ENCODE measurements around the gene CCP110.

Gene CCP110

GRCh38 chr16:19512297-19512696 is 11.4 kb upstream of the CCP110 start:
- H3K9ac ChIP-seq (ENCODE audit: low read depth, low read length) = no peak overlapping the region
- peaks cover 94% of the 10 kb centered on the region for H3K36me3 ChIP-seq (ENCODE audit: insufficient read depth, low read length)

DNA sequence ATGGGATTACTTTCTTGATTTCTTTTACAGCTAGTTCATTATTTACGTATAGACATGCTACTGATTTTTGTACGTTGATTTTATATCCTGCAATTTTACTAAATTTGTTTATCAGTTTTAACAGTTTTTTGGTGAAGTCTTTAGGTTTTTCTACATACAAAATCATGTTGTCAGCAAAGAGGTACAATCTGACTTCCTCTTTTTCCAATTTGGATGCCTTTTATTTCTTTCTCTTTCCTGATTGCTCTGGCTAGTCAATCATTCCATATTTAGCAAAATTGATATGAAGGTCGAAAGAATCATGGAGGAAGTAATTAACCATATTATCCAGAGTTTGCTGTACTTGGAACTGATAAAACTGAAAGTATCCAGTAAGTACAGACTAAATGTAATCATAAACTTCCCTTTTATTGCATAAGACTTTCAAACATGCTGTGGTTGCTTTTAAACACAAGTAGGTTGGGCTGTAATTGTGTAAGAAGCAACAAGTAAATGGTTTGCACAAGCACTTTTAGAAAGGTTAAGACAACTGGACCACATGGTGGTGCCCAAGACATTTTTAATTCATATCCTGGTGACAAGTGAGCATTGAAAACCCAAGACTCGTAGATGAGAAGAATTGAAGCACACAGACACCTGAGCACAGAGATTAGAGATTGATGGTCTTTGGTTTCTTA is 10.2 kb upstream of the CCP110 start:
- Histone ChIP-seq H3K9me3 (ENCODE audit: insufficient read depth, low read depth, low read length) (no peaks in the 10 kb centered on the region), H3K4me3 (ENCODE audit: low read length) (no peak overlapping the region), H3K9ac (ENCODE audit: low read depth, low read length) (no peak overlapping the region), H3K27ac (ENCODE audit: low read depth, low read length) (no peak overlapping the region), H3K4me1 (ENCODE audit: insufficient read depth, low read length) (no peaks in the 10 kb centered on the region), H3K36me3 (ENCODE audit: insufficient read depth, low read length) (peaks cover 88% of the 10 kb centered on the region), H3K27me3 (ENCODE audit: insufficient read depth, low read length) (no peaks in the 10 kb centered on the region)
- WGBS = 98% methylated on average over 3 of the region's 4 CpGs

More at GRCh38 chr16:19512297-19512696, 11.4 kb upstream of the CCP110 start:
- no peak overlapping the region for H3K4me3 ChIP-seq (ENCODE audit: low read length)
- no peak overlapping the region for H3K27ac ChIP-seq (ENCODE audit: low read depth, low read length)
- H3K27me3 ChIP-seq (ENCODE audit: insufficient read depth, low read length) = no peaks in the 10 kb centered on the region
- H3K9me3 ChIP-seq (ENCODE audit: insufficient read depth, low read depth, low read length) = no peaks in the 10 kb centered on the region
- no peaks in the 10 kb centered on the region for H3K4me1 ChIP-seq (ENCODE audit: insufficient read depth, low read length)

DNA sequence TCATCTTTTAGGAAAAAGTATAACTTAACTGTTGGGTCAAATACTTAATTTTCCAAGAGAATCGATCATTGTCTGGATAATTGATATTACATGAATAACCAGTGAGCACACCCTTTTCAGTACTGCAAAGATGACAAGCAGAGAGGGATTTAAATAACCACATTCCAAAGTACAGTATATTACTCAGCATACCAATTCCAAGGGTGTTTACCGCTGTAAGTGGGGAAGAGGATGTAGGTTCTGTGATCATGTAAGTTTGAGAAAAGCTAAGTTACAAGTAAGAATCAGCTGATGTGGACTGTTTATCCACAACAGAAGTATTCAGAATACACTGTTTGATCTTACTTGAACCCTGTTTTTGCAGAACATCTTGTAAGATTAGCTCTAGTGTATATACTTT is 8.0 kb upstream of the CCP110 start:
- H3K27me3 ChIP-seq (ENCODE audit: insufficient read depth, low read length) = no peaks in the 10 kb centered on the region
- no peaks in the 10 kb centered on the region for H3K9me3 ChIP-seq (ENCODE audit: insufficient read depth, low read depth, low read length)
- H3K4me1 ChIP-seq (ENCODE audit: insufficient read depth, low read length) = no peaks in the 10 kb centered on the region; the same call in 1 of the 2 replicates
- H3K27ac ChIP-seq (ENCODE audit: low read depth, low read length) = no peak overlapping the region
- no peak overlapping the region for H3K9ac ChIP-seq (ENCODE audit: low read depth, low read length)
- whole genome bisulfite sequencing = 92% methylated on average over 2 of the region's 2 CpGs
- H3K36me3 ChIP-seq (ENCODE audit: insufficient read depth, low read length) = peaks cover 67% of the 10 kb centered on the region
- H3K4me3 ChIP-seq (ENCODE audit: low read length) = no peak overlapping the region

GRCh38 chr16:19517424-19518089 is 6.2 kb upstream of the CCP110 start:
- no peak overlapping the region for H3K27ac ChIP-seq (ENCODE audit: low read depth, low read length)
- H3K27me3 ChIP-seq (ENCODE audit: insufficient read depth, low read length) = no peaks in the 10 kb centered on the region
- H3K9ac ChIP-seq (ENCODE audit: low read depth, low read length) = no peak overlapping the region
- no peak overlapping the region for H3K4me3 ChIP-seq (ENCODE audit: low read length)
- WGBS = 96% methylated on average over 4 of the region's 8 CpGs
- no peaks in the 10 kb centered on the region for H3K9me3 ChIP-seq (ENCODE audit: insufficient read depth, low read depth, low read length)
- peaks cover 5% of the 10 kb centered on the region for H3K4me1 ChIP-seq (ENCODE audit: insufficient read depth, low read length)
- peaks cover 52% of the 10 kb centered on the region for H3K36me3 ChIP-seq (ENCODE audit: insufficient read depth, low read length)

- no peaks in the 10 kb centered on the region for H3K27me3 ChIP-seq (ENCODE audit: insufficient read depth, low read length)
- peaks cover 43% of the 10 kb centered on the region for H3K36me3 ChIP-seq (ENCODE audit: insufficient read depth, low read length)
- no peak overlapping the region for H3K4me3 ChIP-seq (ENCODE audit: low read length)
- no peaks in the 10 kb centered on the region for H3K9me3 ChIP-seq (ENCODE audit: insufficient read depth, low read depth, low read length)
- peaks cover 8% of the 10 kb centered on the region for H3K4me1 ChIP-seq (ENCODE audit: insufficient read depth, low read length)
- WGBS = 95% methylated on average over 1 of the region's 2 CpGs
- H3K27ac ChIP-seq (ENCODE audit: low read depth, low read length) = no peak overlapping the region
- H3K9ac ChIP-seq (ENCODE audit: low read depth, low read length) = no peak overlapping the region
These were observed 5.4 kb upstream of the CCP110 start for GRCh38 chr16:19518388-19518787.

DNA sequence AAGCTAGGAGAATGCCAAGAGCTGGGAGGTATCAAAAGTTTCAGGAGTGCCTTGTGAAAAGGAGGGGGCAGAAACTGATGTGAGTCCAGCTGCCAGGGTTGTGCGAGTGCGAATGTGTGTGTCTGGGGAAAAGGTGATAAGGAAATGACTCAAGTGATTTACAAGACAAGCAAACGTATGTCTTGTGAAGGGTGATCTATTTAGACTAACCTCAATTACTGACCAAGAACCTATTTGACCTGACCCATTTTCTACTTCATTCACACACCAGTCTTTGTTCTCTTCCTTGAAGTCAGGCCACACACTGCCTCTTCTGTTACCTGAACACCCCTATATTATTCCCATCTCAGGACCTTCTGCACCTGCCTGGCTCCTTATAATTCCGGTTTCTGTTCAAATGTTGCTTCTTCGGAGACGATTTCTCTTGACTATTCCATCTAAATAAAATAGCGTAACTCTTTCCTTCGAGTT is 2.8 kb upstream of the CCP110 start:
- Histone ChIP-seq H3K36me3 (ENCODE audit: insufficient read depth, low read length) (peaks cover 20% of the 10 kb centered on the region), H3K27ac (ENCODE audit: low read depth, low read length) (no peak overlapping the region), H3K4me1 (ENCODE audit: insufficient read depth, low read length) (peaks cover 16% of the 10 kb centered on the region), H3K9me3 (ENCODE audit: insufficient read depth, low read depth, low read length) (no peaks in the 10 kb centered on the region), H3K27me3 (ENCODE audit: insufficient read depth, low read length) (no peaks in the 10 kb centered on the region), H3K9ac (ENCODE audit: low read depth, low read length) (peak overlapping the region; percentile 83), H3K4me3 (ENCODE audit: low read length) (peak overlapping the region; percentile 91)
- 24% methylated on average over 8 of the region's 8 CpGs for whole genome bisulfite sequencing

DNA sequence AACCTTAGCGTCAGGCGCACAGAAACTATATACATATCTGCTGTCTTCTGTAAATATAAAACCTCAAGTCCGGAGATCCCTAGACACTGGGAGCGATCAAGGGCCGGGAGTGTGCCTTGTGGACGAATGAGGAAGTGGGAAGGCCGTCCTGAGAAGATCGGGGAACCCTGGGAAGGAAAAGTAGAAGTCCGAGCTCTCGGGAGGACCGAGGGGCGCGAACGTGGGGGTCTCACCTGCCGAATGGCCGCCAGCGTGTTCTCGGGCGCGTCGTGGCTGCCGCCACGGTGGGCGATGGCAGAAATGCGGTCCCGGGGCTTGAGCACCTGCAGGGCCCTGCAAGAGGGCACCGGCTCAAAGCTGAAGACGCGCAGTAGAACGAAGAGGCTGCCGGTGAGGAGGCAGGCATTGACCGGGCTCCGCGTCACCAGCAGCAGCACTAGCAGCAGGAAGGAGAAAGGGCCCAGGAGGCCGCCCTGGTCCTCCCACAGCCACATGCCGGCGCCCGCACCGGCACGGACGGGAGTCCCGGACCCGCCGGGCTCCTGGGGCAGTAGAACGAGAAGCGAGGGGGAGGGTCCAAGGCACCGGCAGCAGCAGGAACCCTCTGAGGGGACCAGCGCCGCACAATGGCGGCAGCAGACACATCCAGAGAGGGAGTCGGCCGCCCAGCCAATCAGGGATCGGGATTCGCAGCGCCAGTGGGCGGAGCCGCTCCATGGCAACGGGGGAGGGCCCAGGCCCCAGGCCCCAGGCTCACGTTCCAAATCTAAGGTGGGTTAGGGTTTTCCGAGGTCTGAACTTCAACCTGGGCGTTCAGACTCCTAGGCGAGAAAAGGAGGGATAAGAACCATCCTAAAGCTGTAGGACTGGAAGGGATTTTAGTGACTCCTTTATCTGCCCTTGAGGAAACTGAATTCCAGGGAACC is 2.0 kb upstream of the CCP110 start, which contains the start of gene GDE1:
GDE1 (minus strand) TSS at position 628 of the 926 bp plus-strand sequence; CDS start at position 494, 134 bp downstream.
- under 1% methylated on average over 62 of the region's 62 CpGs for WGBS
- Histone ChIP-seq H3K27ac (ENCODE audit: low read depth, low read length) (peak within 1 kb of the TSS; percentile 48; the same call in 1 of the 2 replicates), H3K36me3 (ENCODE audit: insufficient read depth, low read length) (peaks cover 11% of the 10 kb centered on the region), H3K9ac (ENCODE audit: low read depth, low read length) (peak within 1 kb of the TSS; percentile 83), H3K9me3 (ENCODE audit: insufficient read depth, low read depth, low read length) (no peaks in the 10 kb centered on the region), H3K4me3 (ENCODE audit: low read length) (peak within 1 kb of the TSS; percentile 91), H3K4me1 (ENCODE audit: insufficient read depth, low read length) (peaks cover 16% of the 10 kb centered on the region), H3K27me3 (ENCODE audit: insufficient read depth, low read length) (no peaks in the 10 kb centered on the region)

- 45% methylated on average over 5 of the region's 5 CpGs for WGBS
- H3K4me3 ChIP-seq (ENCODE audit: low read length) = peak overlapping the region; percentile 91
- H3K4me1 ChIP-seq (ENCODE audit: insufficient read depth, low read length) = peaks cover 16% of the 10 kb centered on the region
- H3K36me3 ChIP-seq (ENCODE audit: insufficient read depth, low read length) = peaks cover 5% of the 10 kb centered on the region; the same call in 1 of the 2 replicates
- H3K27ac ChIP-seq (ENCODE audit: low read depth, low read length) = peak overlapping the region; percentile 1; the same call in 1 of the 2 replicates
- no peak overlapping the region for H3K9ac ChIP-seq (ENCODE audit: low read depth, low read length)
- H3K27me3 ChIP-seq (ENCODE audit: insufficient read depth, low read length) = no peaks in the 10 kb centered on the region
- H3K9me3 ChIP-seq (ENCODE audit: insufficient read depth, low read depth, low read length) = no peaks in the 10 kb centered on the region
These were observed 1.4 kb upstream of the CCP110 start for GRCh38 chr16:19522397-19522732.

- Histone ChIP-seq H3K4me3 (ENCODE audit: low read length) (no peak overlapping the region), H3K27ac (ENCODE audit: low read depth, low read length) (no peak overlapping the region), H3K9ac (ENCODE audit: low read depth, low read length) (no peak overlapping the region), H3K27me3 (ENCODE audit: insufficient read depth, low read length) (no peaks in the 10 kb centered on the region), H3K36me3 (ENCODE audit: insufficient read depth, low read length) (peaks cover 3% of the 10 kb centered on the region), H3K9me3 (ENCODE audit: insufficient read depth, low read depth, low read length) (no peaks in the 10 kb centered on the region), H3K4me1 (ENCODE audit: insufficient read depth, low read length) (peaks cover 16% of the 10 kb centered on the region)
- 69% methylated on average over 2 of the region's 2 CpGs for WGBS
These were observed 982 bp upstream of the CCP110 start for GRCh38 chr16:19522760-19523159.

GRCh38 chr16:19523184-19523558 is 571 bp upstream of the CCP110 start:
- Histone ChIP-seq H3K27me3 (ENCODE audit: insufficient read depth, low read length) (no peaks in the 10 kb centered on the region), H3K9ac (ENCODE audit: low read depth, low read length) (no peak overlapping the region), H3K4me3 (ENCODE audit: low read length) (no peak overlapping the region), H3K36me3 (ENCODE audit: insufficient read depth, low read length) (peaks cover 6% of the 10 kb centered on the region), H3K4me1 (ENCODE audit: insufficient read depth, low read length) (peaks cover 16% of the 10 kb centered on the region), H3K9me3 (ENCODE audit: insufficient read depth, low read depth, low read length) (no peaks in the 10 kb centered on the region), H3K27ac (ENCODE audit: low read depth, low read length) (no peak overlapping the region)
- 86% methylated on average over 18 of the region's 18 CpGs for WGBS

DNA sequence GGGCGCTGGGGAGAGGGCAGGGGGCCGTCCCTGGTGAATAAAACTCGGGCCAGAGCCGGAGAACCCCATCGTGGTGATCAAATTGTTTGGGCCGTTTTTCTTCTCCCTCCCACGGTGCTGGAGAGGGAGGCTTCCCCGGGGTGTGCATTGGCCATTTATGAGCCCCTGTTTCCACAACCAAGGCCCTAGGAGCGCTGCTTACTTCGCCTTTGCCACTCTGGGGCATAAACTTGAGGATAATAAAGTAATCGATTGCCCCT is 544 bp downstream of the CCP110 start:
- WGBS = under 1% methylated on average over 11 of the region's 11 CpGs
- Histone ChIP-seq H3K4me1 (ENCODE audit: insufficient read depth, low read length) (peaks cover 16% of the 10 kb centered on the region), H3K9me3 (ENCODE audit: insufficient read depth, low read depth, low read length) (no peaks in the 10 kb centered on the region), H3K27ac (ENCODE audit: low read depth, low read length) (no peak overlapping the region), H3K27me3 (ENCODE audit: insufficient read depth, low read length) (no peaks in the 10 kb centered on the region), H3K9ac (ENCODE audit: low read depth, low read length) (peak overlapping the region; percentile 67), H3K4me3 (ENCODE audit: low read length) (peak overlapping the region; percentile 80), H3K36me3 (ENCODE audit: insufficient read depth, low read length) (peaks cover 17% of the 10 kb centered on the region)

Data from HUES64 (cell line).